OCI-LY1 (cell line): Measurements from ENCODE around the gene KIF21A.

Experiments
- CTCF ChIP-seq: fragments of 200-600 bp; sonication (generic), shearing (Covaris generic); IDR thresholded peaks from 2 replicates; pipeline ENCODE4 v1.5.1; 2017; ENCODE audit warnings: mild to moderate bottlenecking, antibody characterized with exemption, low read length, moderate library complexity, mixed read lengths
- EZH2 ChIP-seq: fragments of 200-600 bp; sonication (generic), shearing (Covaris generic); IDR thresholded peaks from 2 replicates; pipeline ENCODE4 v1.8.0; 2017; ENCODE audit warnings: borderline replicate concordance, mixed run types, mild to moderate bottlenecking, antibody characterized with exemption, low read length, moderate library complexity, mixed read lengths

- no peak for TF ChIP-seq CTCF
- TF ChIP-seq EZH2 = no peak
These were observed 190.3 kb downstream of the KIF21A start for GRCh38 chr12:39252628-39253027.
